Transverse colon (tissue), 4 donors: ENCODE results near the gene MN1.

Experiments
- CTCF ChIP-seq, 5 experiments: fragments of 200-600 bp in 3 of 5; fragments of 450-650 bp in 2 of 5; sonication (generic) in 3 of 5; IDR thresholded peaks; 1 replicate in 2 of 5; 2 replicates in 3 of 5; pipeline ENCODE4 v1.5.1; 2016 to 2017; ENCODE audit warnings: antibody characterized with exemption in 5 of 5, inconsistent platforms in 3 of 5, mild to moderate bottlenecking in 2 of 5, moderate library complexity in 1 of 5
- EP300 ChIP-seq: sonication (generic); formaldehyde crosslinking; IDR thresholded peaks from one replicate; pipeline ENCODE4 v1.6.1; 2017; ENCODE audit warnings: antibody characterized with exemption, low read depth
- POLR2A ChIP-seq: fragments of 450-650 bp; IDR thresholded peaks from one replicate; pipeline ENCODE4 v1.6.1; 2016; ENCODE audit warnings: antibody characterized with exemption, mild to moderate bottlenecking, moderate library complexity
- POLR2AphosphoS5 ChIP-seq, 3 donors: sonication (generic); formaldehyde crosslinking; IDR thresholded peaks; one replicate each; pipeline ENCODE4 v1.6.1; 2016; ENCODE audit warnings: antibody characterized with exemption in 3 of 3

DNA sequence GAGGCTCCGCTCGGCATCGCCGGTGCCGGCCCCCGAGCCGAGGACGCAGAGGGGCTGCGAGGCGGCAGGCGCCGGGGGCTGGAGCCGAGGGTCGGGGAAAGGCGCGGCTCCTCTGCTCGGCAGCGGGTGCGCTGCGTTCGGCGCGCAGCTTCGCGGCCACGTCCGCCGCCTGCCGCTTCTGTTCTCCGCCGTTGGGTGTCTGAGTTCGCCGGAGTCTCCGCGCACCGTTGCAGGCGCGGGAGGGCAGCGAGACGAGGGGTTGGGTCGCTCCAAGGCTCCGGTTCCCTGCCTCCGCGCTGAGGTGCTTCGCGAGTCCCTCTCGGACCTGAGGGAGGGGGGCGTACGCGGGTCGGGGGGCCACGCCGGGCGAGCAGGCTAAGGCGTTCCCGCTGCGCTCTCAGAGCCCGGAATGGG is 347 bp downstream of the MN1 start:
- TF ChIP-seq POLR2A (no peak), CTCF (IDR thresholded peaks at IDR 0.05) (no peak), POLR2AphosphoS5 (IDR thresholded peaks at IDR 0.05) (no peak), EP300 (no peak)
